ENCODE measurements around the gene ETV6. TPM values are rescaled to one million over a fixed set of nuclear protein-coding genes. Genes with fewer than 3 reads are reported as not detected.

The ETV6 gene
- total RNA-seq, 1 donor from 2014 or later, result 16.9 TPM

DNA sequence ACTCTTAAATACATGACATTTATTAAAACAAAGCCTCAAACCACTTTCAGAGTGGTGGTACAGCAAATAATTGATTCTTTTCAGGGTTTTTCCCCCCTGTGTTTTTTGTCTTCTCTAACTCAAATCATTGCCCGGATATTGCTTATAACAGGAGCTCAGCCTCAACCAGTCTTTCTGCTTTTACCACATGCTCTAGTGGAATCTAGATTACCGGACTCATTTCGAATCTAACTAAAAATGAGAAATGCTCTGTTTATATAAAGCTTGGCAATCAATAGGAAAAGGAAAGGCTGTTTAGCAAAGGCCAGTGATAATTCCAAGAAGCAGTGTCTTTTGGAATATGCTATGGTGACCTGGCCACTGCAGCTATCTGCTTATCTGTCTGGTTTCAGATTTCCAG is 161.5 kb downstream of the ETV6 start:
- H3K4me3 ChIP-seq, result no peak overlapping the region
- no peaks in the 10 kb centered on the region for H3K36me3 ChIP-seq
- H3K4me1 ChIP-seq, result peaks cover 56% of the 10 kb centered on the region
- H3K27me3 ChIP-seq (ENCODE audit: low read depth), result no peaks in the 10 kb centered on the region
- TF ChIP-seq, protein P1, sequence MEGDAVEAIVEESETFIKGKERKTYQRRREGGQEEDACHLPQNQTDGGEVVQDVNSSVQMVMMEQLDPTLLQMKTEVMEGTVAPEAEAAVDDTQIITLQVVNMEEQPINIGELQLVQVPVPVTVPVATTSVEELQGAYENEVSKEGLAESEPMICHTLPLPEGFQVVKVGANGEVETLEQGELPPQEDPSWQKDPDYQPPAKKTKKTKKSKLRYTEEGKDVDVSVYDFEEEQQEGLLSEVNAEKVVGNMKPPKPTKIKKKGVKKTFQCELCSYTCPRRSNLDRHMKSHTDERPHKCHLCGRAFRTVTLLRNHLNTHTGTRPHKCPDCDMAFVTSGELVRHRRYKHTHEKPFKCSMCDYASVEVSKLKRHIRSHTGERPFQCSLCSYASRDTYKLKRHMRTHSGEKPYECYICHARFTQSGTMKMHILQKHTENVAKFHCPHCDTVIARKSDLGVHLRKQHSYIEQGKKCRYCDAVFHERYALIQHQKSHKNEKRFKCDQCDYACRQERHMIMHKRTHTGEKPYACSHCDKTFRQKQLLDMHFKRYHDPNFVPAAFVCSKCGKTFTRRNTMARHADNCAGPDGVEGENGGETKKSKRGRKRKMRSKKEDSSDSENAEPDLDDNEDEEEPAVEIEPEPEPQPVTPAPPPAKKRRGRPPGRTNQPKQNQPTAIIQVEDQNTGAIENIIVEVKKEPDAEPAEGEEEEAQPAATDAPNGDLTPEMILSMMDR (IDR thresholded peaks at IDR 0.05; ENCODE audit: borderline replicate concordance), result no peak
- H3K9me3 ChIP-seq (replicated peaks), result no peaks in the 10 kb centered on the region
- intact Hi-C loops (cut with micrococcal nuclease), result no loop called here
- peak overlapping the region; percentile 87 for H3K27ac ChIP-seq (replicated peaks)
- DNase-seq, result no peak

DNA sequence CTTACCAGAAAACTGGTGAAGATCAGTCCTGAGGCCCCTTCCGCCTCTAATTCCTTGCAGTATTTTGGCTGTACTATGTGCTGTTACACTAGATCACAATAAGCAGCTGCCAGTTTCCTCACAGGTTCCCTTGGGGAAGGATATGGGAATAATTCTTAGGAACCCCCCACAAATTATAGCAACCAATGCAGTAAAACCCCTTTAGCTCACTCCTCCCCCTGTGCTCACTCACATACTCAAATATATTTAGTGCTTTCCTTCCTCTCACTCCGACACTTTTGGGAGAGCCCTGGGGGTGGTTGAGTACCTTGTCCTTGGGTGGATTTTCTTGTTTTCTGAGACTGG is 162.7 kb downstream of the ETV6 start:
- H3K4me3 ChIP-seq, result peak overlapping the region; percentile 49
- H3K27me3 ChIP-seq (ENCODE audit: low read depth), result no peaks in the 10 kb centered on the region
- TF ChIP-seq, protein P1 (IDR thresholded peaks at IDR 0.05; ENCODE audit: borderline replicate concordance), result no peak
- no peaks in the 10 kb centered on the region for H3K36me3 ChIP-seq
- intact Hi-C loops (cut with micrococcal nuclease), result no loop called here
- no peaks in the 10 kb centered on the region for H3K9me3 ChIP-seq (replicated peaks)
- H3K4me1 ChIP-seq, result peaks cover 65% of the 10 kb centered on the region
- H3K27ac ChIP-seq (replicated peaks), result peak overlapping the region; percentile 87
- DNase-seq, result no peak

DNA sequence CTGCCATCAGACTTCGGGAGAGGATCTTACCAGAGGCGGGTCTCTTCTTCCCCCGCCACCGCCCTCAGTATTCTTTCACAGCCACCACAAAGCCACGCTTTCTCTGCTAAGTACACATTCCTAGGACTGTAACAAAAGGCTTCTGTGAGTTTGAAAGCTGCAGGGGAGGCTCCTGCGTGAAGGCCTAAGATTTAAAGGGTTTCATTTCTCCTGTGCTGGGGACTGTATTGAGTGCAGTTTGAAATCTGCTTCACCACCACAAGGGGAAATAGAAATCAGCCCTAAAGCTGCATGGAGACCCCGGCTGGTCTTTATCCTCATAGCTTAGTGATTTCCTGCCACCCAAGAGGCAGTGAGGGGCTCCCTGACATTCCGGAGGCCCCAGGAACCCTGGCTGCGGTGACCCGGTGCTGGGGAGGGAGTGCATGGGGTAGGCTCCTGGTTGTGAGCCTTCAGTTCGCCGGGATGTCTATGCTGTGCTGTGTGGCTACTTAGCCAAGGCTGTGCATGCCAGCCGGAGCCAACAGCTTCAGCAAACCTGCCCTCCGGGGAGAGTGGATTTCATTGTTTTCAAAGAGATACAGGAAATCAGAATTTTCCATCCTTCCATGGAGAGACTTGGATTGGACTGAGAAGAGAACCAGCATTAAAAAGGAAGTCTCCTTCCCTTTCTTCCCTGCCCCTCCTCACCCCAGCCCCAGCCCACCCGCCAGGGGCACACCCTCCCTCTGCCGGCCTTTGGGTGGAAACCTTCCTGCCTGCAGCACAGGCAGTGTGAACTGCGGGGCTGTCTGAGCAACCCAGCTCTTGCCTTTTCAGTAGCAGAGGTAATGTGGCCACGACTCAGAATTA is 163.3 kb downstream of the ETV6 start:
- TF ChIP-seq, protein P1 (IDR thresholded peaks at IDR 0.05; ENCODE audit: borderline replicate concordance), result peak; percentile 36
- intact Hi-C loops (cut with micrococcal nuclease), result no loop called here
- Histone ChIP-seq H3K9me3 (replicated peaks) (no peaks in the 10 kb centered on the region), H3K4me1 (peaks cover 69% of the 10 kb centered on the region), H3K36me3 (no peaks in the 10 kb centered on the region), H3K27ac (replicated peaks) (peak overlapping the region; percentile 87), H3K4me3 (peak overlapping the region; percentile 49), H3K27me3 (ENCODE audit: low read depth) (no peaks in the 10 kb centered on the region)
- DNase-seq, result no peak

DNA sequence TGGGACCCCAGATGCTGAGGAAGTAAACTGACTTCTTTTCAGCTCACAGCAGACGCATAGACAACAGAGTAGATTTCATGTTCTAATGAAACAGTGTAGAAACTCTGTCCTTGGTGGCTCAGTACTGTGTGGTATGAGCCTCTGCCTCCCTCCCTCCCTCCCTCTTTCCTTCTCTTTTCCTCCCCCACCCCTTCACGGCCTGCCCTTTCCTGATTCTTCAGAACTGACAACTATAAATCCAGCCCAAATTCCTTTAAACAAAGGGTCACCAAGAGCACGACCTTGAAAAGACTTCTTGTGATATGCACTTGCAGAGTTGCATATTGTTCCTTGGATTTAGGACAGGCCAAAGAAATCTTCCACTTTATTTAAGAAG is 164.0 kb downstream of the ETV6 start:
- H3K4me1 ChIP-seq, result peaks cover 73% of the 10 kb centered on the region
- H3K4me3 ChIP-seq, result peak overlapping the region; percentile 49
- H3K36me3 ChIP-seq, result no peaks in the 10 kb centered on the region
- intact Hi-C loops (cut with micrococcal nuclease), result no loop called here
- no peak for DNase-seq
- no peaks in the 10 kb centered on the region for H3K9me3 ChIP-seq (replicated peaks)
- H3K27me3 ChIP-seq (ENCODE audit: low read depth), result no peaks in the 10 kb centered on the region
- H3K27ac ChIP-seq (replicated peaks), result peak overlapping the region; percentile 87
- TF ChIP-seq, protein P1 (IDR thresholded peaks at IDR 0.05; ENCODE audit: borderline replicate concordance), result no peak

DNA sequence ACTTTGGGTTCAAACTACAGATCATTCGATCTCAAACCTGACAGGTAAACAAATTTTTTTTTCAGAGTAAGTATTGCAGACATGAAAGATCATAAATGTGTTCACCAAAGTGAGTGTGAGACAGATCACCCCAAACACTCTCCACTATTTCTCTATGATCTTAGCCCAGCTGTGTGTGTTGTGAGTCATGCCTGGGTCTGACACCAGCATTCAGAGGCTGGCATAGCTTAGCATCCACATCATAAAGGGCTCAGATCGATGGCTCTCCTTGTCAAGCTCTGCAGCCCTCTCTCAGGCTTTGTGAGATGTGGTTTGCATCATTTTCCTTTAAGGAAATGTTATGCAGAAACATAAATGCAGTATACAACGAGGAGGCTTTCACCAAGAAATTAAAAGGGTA is 164.9 kb downstream of the ETV6 start:
- H3K9me3 ChIP-seq (replicated peaks), result no peaks in the 10 kb centered on the region
- no peaks in the 10 kb centered on the region for H3K36me3 ChIP-seq
- H3K27me3 ChIP-seq (ENCODE audit: low read depth), result no peaks in the 10 kb centered on the region
- H3K4me1 ChIP-seq, result peaks cover 79% of the 10 kb centered on the region
- TF ChIP-seq, protein P1 (IDR thresholded peaks at IDR 0.05; ENCODE audit: borderline replicate concordance), result no peak
- peak overlapping the region; percentile 87 for H3K27ac ChIP-seq (replicated peaks)
- intact Hi-C loops (cut with micrococcal nuclease), result no loop called here
- DNase-seq, result no peak
- no peak overlapping the region for H3K4me3 ChIP-seq

Data from left ventricle myocardium inferior (tissue), 1 donor.